Measurements from ENCODE around the gene RNF183. TPM values are rescaled to one million over a fixed set of nuclear protein-coding genes. Genes with fewer than 3 reads are reported as not detected.

RNF183 gene
- total RNA-seq, 1 donor from 2014 or later, result 3.9 TPM

DNA sequence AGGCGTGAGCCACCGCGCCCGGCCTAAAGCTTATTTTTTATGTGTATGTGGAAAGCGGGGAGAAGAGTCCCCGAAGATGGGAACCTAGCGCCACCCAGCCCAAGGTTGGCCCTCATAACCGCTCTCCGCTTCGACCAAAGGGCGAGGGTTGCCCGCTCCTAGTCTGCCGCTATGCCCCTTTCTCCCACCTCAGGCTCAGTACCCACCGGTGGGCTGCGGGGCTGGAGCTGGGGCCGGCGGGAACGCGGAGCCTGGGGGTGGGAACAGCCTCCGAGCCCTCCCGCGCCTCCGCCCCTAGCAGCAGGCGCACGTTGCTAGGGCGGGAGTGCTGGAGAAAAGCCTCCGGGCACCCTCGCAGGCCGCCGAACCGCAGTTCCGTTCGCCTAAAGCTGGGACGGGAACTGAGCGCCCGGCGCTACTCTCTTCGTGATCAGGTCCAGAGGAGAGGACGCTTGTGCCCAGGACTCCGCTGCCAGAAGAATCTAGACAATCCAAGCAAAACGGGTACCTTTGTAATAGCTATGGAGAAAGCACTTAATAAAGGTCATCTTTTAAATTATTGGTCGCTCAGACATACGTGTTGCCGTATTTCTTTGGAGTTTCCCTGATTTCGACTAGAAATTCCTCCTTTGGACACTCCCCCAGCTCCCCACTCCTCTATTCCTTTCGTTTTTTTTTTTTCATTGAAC lies 37.0 kb upstream of the RNF183 start, which contains the start of gene WDR31:
TSS of gene WDR31 (minus strand) at position 265 of the 689 bp plus-strand sequence. CDS start 8,253 bp downstream, outside the sequence.
- H3K4me3 ChIP-seq (ENCODE audit: low read depth, low read length), result peak within 1 kb of the TSS; percentile 74
- no peak for DNase-seq (ENCODE audit: low read depth)
- TF ChIP-seq CTCF (conservative IDR thresholded peaks at IDR 0.05; ENCODE audit: low read depth, low read length), result no peak

GRCh38 chr9:113337714-113338113 lies 34.5 kb upstream of the RNF183 start:
- no peak for DNase-seq (ENCODE audit: low read depth)
- no peak overlapping the region for H3K4me3 ChIP-seq (ENCODE audit: low read depth, low read length)
- no peak for TF ChIP-seq CTCF (conservative IDR thresholded peaks at IDR 0.05; ENCODE audit: low read depth, low read length)

DNA sequence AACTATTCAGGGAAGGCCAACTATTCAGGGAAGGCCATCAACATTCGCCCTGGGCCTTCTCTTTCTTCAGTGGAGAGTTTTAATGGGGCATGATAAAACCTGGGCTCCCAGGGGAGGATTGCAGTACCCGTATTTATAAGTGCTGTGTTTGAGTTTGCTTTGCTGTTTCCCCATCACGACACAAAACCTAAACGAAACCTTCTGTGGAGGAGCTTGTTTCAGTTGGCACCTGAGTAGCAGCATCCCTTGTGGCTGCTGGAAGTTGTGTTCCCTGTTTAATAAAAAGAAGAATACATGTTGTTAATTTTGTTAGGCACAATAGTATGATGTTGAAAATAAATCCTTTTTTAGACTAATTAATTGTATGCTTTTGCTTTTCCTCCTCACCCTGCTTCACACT lies 28.6 kb upstream of the RNF183 start:
- H3K4me3 ChIP-seq (ENCODE audit: low read depth, low read length), result no peak overlapping the region
- no peak for DNase-seq (ENCODE audit: low read depth)
- no peak for TF ChIP-seq CTCF (conservative IDR thresholded peaks at IDR 0.05; ENCODE audit: low read depth, low read length)

GRCh38 chr9:113328045-113328782 lies 25.0 kb upstream of the RNF183 start:
- no peak overlapping the region for H3K4me3 ChIP-seq (ENCODE audit: low read depth, low read length)
- DNase-seq (ENCODE audit: low read depth), result no peak
- no peak for TF ChIP-seq CTCF (conservative IDR thresholded peaks at IDR 0.05; ENCODE audit: low read depth, low read length)

DNA sequence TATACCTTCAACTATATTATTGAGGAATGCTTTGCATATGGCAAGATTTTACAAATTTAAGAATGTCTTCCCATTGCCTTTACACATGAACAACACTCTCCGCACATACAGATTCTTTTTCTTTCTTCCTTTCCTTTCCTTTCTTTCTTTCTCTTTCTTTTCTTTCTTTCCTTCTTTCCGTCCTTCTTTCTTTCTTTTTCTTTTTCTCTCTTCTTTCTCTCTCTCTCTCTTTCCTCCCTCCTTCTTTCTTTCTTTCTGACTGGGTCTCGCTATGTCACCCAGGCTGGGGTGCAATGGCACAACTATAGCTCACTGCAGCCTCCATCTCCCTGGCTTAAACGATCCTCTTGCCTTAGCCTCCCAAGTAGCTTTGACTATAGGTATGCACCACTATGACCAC lies 23.1 kb upstream of the RNF183 start:
- H3K4me3 ChIP-seq (ENCODE audit: low read depth, low read length), result no peak overlapping the region
- TF ChIP-seq CTCF (conservative IDR thresholded peaks at IDR 0.05; ENCODE audit: low read depth, low read length), result no peak
- no peak for DNase-seq (ENCODE audit: low read depth)

DNA sequence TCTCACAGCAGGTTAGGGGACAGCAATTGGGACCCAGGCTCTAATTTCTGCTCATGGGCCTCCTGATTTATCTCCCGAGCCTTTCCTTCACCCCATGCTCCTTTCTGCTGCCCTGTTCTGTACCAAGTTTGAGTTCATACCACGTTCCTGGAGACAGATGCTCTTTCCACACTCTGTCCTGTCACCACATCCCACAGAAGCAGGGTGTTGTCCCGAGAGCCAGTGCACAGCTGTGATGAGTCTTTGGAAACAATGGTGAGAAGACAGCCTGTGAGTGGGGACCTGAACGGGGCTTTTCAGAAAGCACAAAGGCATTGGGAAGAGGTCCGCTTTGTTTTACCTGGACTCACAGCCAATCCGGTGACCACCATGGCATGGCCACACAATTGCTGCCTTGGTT lies 19.5 kb upstream of the RNF183 start:
- TF ChIP-seq CTCF (conservative IDR thresholded peaks at IDR 0.05; ENCODE audit: low read depth, low read length), result no peak
- no peak for DNase-seq (ENCODE audit: low read depth)
- no peak overlapping the region for H3K4me3 ChIP-seq (ENCODE audit: low read depth, low read length)
